Endothelial cell of umbilical vein (primary cell): ENCODE results near the gene RNU5B-1. TPM values are rescaled to one million over a fixed set of nuclear protein-coding genes. Genes with fewer than 3 reads are reported as not detected.

Experiments
- BruUV-seq: library from RNA; stranded (reverse); fragments of 400-500 nt; replicated peaks from 2 replicates; lab custom pipeline; 2021; lab: Mats Ljungman, UMichigan
- CTCF ChIA-PET: fragments of 300-600, 350-600 bp; sonication (Branson Sonifier 250); formaldehyde crosslinking; loops from one replicate; lab custom pipeline; 2021; ENCODE audit warnings: antibody characterized with exemption, inconsistent platforms; lab: Charles Lee
- POLR2A ChIA-PET: fragments of 300-600, 350-600 bp; sonication (Branson Sonifier 250); formaldehyde crosslinking; loops from one replicate; lab custom pipeline; 2021; ENCODE audit warnings: antibody characterized with exemption, inconsistent platforms; lab: Charles Lee
- DNase-seq: peaks from one replicate; pipeline ENCODE4 v3.0.0-alpha.2; 2011; ENCODE audit warnings: low read depth, low spot score
- FAIRE-seq: peaks from 2 replicates; lab custom pipeline; 2011; peaks lifted over from hg19 to GRCh38; lab: Jason Lieb, UNC
- H2AFZ ChIP-seq: 2 replicates; pipeline ENCODE4 v1.6.0; 2012; ENCODE audit warnings: low read depth, low read length, control low read depth, inconsistent platforms
- H3K27ac ChIP-seq: 2 replicates; pipeline ENCODE4 v1.5.1; 2011; ENCODE audit warnings: low read depth, mild to moderate bottlenecking, control low read depth, low read length, moderate library complexity; ENCODE audit not compliant: insufficient read depth
- H3K27me3 ChIP-seq, 2 experiments: 2 replicates each; pipeline versions ENCODE4 v1.6.0 to v1.6.1; 2011; ENCODE audit warnings: low read length in 2 of 2, mixed read lengths in 1 of 2; ENCODE audit not compliant: control insufficient read depth in 2 of 2, insufficient read depth in 2 of 2
- H3K36me3 ChIP-seq, 2 experiments: 2 replicates in 1 of 2; 3 replicates in 1 of 2; pipeline ENCODE4 v1.5.1; 2011; ENCODE audit warnings: low read length in 2 of 2, mild to moderate bottlenecking in 1 of 2, moderate library complexity in 1 of 2; ENCODE audit not compliant: control insufficient read depth in 2 of 2, insufficient read depth in 2 of 2; ENCODE audit errors: extremely low read depth in 1 of 2
- H3K4me1 ChIP-seq: 3 replicates; pipeline ENCODE4 v1.5.1; 2011; ENCODE audit warnings: mild to moderate bottlenecking, low read length; ENCODE audit not compliant: control insufficient read depth, insufficient read depth; ENCODE audit errors: extremely low read depth
- H3K4me2 ChIP-seq: 2 replicates; pipeline ENCODE4 v1.6.1; 2011; ENCODE audit warnings: low read length, control low read depth, mixed read lengths; ENCODE audit not compliant: insufficient read depth
- H3K4me3 ChIP-seq, 3 experiments: fragments of 200-600 bp in 1 of 3; sonication (generic), shearing (Covaris generic) in 1 of 3; replicated peaks in 1 of 3; 2 replicates each; pipeline ENCODE4 v1.5.1; 2011 to 2016; ENCODE audit warnings: control low read depth in 3 of 3, low read length in 3 of 3, mild to moderate bottlenecking in 2 of 3, inconsistent platforms in 1 of 3, low read depth in 1 of 3, moderate library complexity in 1 of 3; ENCODE audit not compliant: insufficient read depth in 1 of 3
- H3K79me2 ChIP-seq: 2 replicates; pipeline ENCODE4 v1.6.0; 2012; ENCODE audit warnings: low read length, inconsistent platforms; ENCODE audit not compliant: control insufficient read depth, insufficient read depth
- H3K9ac ChIP-seq: replicated peaks from 2 replicates; pipeline ENCODE3; 2011; ENCODE audit warnings: low read length, control low read depth; ENCODE audit not compliant: insufficient read depth; ENCODE audit errors: extremely low read depth
- H3K9me1 ChIP-seq: replicated peaks from 3 replicates; pipeline ENCODE4 v1.6.0; 2011; ENCODE audit warnings: mild to moderate bottlenecking, low read length; ENCODE audit not compliant: control insufficient read depth, insufficient read depth; ENCODE audit errors: extremely low read depth
- H3K9me3 ChIP-seq: replicated peaks from 2 replicates; pipeline ENCODE4 v1.5.1; 2012; ENCODE audit warnings: low read length, inconsistent platforms; ENCODE audit not compliant: control insufficient read depth, insufficient read depth
- H4K20me1 ChIP-seq: replicated peaks from 2 replicates; pipeline ENCODE3; 2011; ENCODE audit warnings: mild to moderate bottlenecking, low read length; ENCODE audit not compliant: control insufficient read depth, insufficient read depth; ENCODE audit errors: extremely low read depth
- EZH2 ChIP-seq: IDR thresholded peaks from 2 replicates; pipeline ENCODE4 v1.6.1; 2012; ENCODE audit warnings: borderline replicate concordance, low read depth, mild to moderate bottlenecking, moderate library complexity, low read length, inconsistent platforms; ENCODE audit not compliant: severe bottlenecking
- FOS ChIP-seq: IDR thresholded peaks from 2 replicates; pipeline ENCODE4 v1.6.1; 2011; ENCODE audit warnings: mild to moderate bottlenecking, low read length, moderate library complexity, borderline replicate concordance; ENCODE audit not compliant: insufficient read depth
- GATA2 ChIP-seq: IDR thresholded peaks from 2 replicates; pipeline ENCODE4 v1.7.0; 2011; ENCODE audit warnings: low read depth, mild to moderate bottlenecking, moderate library complexity, mixed read lengths, low read length; ENCODE audit not compliant: insufficient read length, insufficient read depth
- JUN ChIP-seq: IDR thresholded peaks from 2 replicates; pipeline ENCODE4 v1.6.1; 2011; ENCODE audit warnings: borderline replicate concordance, low read depth; ENCODE audit not compliant: insufficient read length, insufficient read depth
- MYC ChIP-seq: IDR thresholded peaks from one replicate; pipeline ENCODE4 v1.6.1; 2011; ENCODE audit warnings: mild to moderate bottlenecking, low read depth, low read length
- POLR2A ChIP-seq: IDR thresholded peaks from 2 replicates; pipeline ENCODE4 v1.6.1; 2012; ENCODE audit warnings: low read depth, mild to moderate bottlenecking, control low read depth, low read length
- POLR2AphosphoS5 ChIP-seq: IDR thresholded peaks from 2 replicates; pipeline ENCODE4 v1.6.1; 2012; ENCODE audit warnings: low read depth, mild to moderate bottlenecking, control low read depth, low read length, moderate library complexity; ENCODE audit not compliant: insufficient read depth
- dilution Hi-C: fragments of 300-500 bp; cut with MboI; formaldehyde crosslinking; loops from one replicate; pipeline ENCODE4 v1.15.0; 2019; ENCODE audit warnings: low sequenced_read_pairs; ENCODE audit not compliant: extremely low pct_ligation_motif_present
- intact Hi-C: fragments of 100-400 bp; cut with micrococcal nuclease; formaldehyde crosslinking; loops from one replicate; pipeline ENCODE4 v1.10.0; 2022
- polyA plus RNA-seq, 4 experiments: library from polyadenylated mRNA; depleted of rRNA in 3 of 4; stranded (reverse) in 3 of 4; unstranded in 1 of 4; fragments of >200 nt; gene quantifications; 2 replicates each; pipeline versions ENCODE4 v1.2.1 to v1.2.3, GENCODE V29; 2011 to 2012; ENCODE audit warnings: missing spikeins in 1 of 4
- total RNA-seq: library from RNA; stranded (reverse); gene quantifications from 2 replicates; pipeline ENCODE4 v1.2.3, GENCODE V29; 2021
- TF ChIP-seq, protein P1 (sequence below): IDR thresholded peaks from 2 replicates; pipeline ENCODE4 v1.6.1; 2011; ENCODE audit not compliant: insufficient read depth, insufficient read length
- TF ChIP-seq, protein P2 (sequence below), 2 donors: IDR thresholded peaks; 1 replicate in 1 of 2; 2 replicates in 1 of 2; pipeline ENCODE4 v1.5.1; 2011; ENCODE audit warnings: low read length in 2 of 2, mild to moderate bottlenecking in 2 of 2, moderate library complexity in 2 of 2, control low read depth in 1 of 2, inconsistent platforms in 1 of 2, low read depth in 1 of 2; ENCODE audit not compliant: insufficient read depth in 1 of 2; ENCODE audit errors: extremely low read depth in 1 of 2

RNU5B-1 gene
- total and polyA plus RNA-seq, 2 donors (not counting 3 experiments of a cell fraction or from before 2014, with no cell fraction given), result not detected

DNA sequence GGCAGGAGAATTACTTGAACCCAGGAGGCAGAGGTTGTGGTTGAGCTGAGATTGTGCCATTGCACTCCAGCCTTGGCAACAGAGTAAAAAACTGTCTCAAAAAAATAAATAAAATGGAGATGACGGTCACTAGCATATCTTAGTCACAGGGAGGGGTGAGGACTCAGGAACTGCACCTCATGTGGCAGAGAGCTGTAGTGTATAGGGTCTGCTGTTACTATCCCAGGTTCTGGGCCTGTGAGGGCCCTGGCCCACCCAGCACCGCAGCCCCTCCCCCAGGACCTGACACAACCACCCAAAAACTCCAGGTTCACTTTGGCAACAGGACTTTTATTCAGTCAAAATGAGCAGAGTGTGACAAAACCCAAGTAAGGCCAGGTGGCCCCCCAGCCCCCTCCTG, 22.3 kb downstream of the RNU5B-1 start:
- Histone ChIP-seq H3K79me2 (no peaks in the 10 kb centered on the region), H3K27ac (no peak overlapping the region), H4K20me1 (no peaks in the 10 kb centered on the region), H3K27me3 (peaks cover 0 to 2% of the 10 kb centered on the region in 2 experiments), H3K4me3 (no peak overlapping the region), H3K9ac (no peak overlapping the region), H3K4me2 (no peak overlapping the region), H3K4me1 (peaks cover 3% of the 10 kb centered on the region), H2AFZ (no peak overlapping the region), H3K9me3 (no peaks in the 10 kb centered on the region), H3K9me1 (no peaks in the 10 kb centered on the region), H3K36me3 (no peaks in the 10 kb centered on the region)
- dilution Hi-C loops, result no loop called here
- TF ChIP-seq POLR2A (no peak), POLR2AphosphoS5 (no peak), FOS (no peak), JUN (no peak), EZH2 (no peak), GATA2 (no peak), MYC (no peak)
- TF ChIP-seq, protein P1, sequence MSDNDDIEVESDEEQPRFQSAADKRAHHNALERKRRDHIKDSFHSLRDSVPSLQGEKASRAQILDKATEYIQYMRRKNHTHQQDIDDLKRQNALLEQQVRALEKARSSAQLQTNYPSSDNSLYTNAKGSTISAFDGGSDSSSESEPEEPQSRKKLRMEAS, result no peak
- TF ChIP-seq, protein P2, sequence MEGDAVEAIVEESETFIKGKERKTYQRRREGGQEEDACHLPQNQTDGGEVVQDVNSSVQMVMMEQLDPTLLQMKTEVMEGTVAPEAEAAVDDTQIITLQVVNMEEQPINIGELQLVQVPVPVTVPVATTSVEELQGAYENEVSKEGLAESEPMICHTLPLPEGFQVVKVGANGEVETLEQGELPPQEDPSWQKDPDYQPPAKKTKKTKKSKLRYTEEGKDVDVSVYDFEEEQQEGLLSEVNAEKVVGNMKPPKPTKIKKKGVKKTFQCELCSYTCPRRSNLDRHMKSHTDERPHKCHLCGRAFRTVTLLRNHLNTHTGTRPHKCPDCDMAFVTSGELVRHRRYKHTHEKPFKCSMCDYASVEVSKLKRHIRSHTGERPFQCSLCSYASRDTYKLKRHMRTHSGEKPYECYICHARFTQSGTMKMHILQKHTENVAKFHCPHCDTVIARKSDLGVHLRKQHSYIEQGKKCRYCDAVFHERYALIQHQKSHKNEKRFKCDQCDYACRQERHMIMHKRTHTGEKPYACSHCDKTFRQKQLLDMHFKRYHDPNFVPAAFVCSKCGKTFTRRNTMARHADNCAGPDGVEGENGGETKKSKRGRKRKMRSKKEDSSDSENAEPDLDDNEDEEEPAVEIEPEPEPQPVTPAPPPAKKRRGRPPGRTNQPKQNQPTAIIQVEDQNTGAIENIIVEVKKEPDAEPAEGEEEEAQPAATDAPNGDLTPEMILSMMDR (IDR thresholded peaks at IDR 0.05; ENCODE audit: extremely low read depth in 1 of 2, insufficient read depth in 1 of 2, low read depth in 1 of 2, low read length in 2 of 2), result no peak
- FAIRE-seq, result no peak
- ChIA-PET POLR2A (interaction anchor here (1.2 kb wide), 1 partner anchor 22 kb away, joined by 6 read pairs; the partner anchor contains the start of gene RNU5B-1), CTCF (interaction anchor here (1.2 to 1.3 kb wide), 3 partner anchors 58 to 73 kb away, joined by 3 to 12 read pairs (median 5); no protein-coding TSS in a partner anchor)
- no TSS peak for BruUV-seq
- intact Hi-C loops, result no loop called here
- DNase-seq, result no peak
